Tibial nerve (tissue), 4 donors: ENCODE measurements around the gene NKX6-1.

Experiments
- EP300 ChIP-seq, 2 donors: sonication (generic); formaldehyde crosslinking; IDR thresholded peaks; one replicate each; pipeline ENCODE4 v1.6.1; 2017; ENCODE audit warnings: antibody characterized with exemption in 2 of 2, mild to moderate bottlenecking in 1 of 2
- POLR2A ChIP-seq, 2 donors: fragments of 450-650 bp; IDR thresholded peaks; one replicate each; pipeline ENCODE4 v1.6.1; 2017; ENCODE audit warnings: antibody characterized with exemption in 2 of 2, mild to moderate bottlenecking in 2 of 2, moderate library complexity in 2 of 2
- TF ChIP-seq, protein P1 (sequence below), 5 experiments: fragments of 200-600 bp in 3 of 5; fragments of 450-650 bp in 2 of 5; sonication (generic) in 3 of 5; IDR thresholded peaks; one replicate each; pipeline ENCODE4 v1.5.1; 2016 to 2019; ENCODE audit warnings: antibody characterized with exemption in 5 of 5, mild to moderate bottlenecking in 3 of 5, moderate library complexity in 2 of 5

DNA sequence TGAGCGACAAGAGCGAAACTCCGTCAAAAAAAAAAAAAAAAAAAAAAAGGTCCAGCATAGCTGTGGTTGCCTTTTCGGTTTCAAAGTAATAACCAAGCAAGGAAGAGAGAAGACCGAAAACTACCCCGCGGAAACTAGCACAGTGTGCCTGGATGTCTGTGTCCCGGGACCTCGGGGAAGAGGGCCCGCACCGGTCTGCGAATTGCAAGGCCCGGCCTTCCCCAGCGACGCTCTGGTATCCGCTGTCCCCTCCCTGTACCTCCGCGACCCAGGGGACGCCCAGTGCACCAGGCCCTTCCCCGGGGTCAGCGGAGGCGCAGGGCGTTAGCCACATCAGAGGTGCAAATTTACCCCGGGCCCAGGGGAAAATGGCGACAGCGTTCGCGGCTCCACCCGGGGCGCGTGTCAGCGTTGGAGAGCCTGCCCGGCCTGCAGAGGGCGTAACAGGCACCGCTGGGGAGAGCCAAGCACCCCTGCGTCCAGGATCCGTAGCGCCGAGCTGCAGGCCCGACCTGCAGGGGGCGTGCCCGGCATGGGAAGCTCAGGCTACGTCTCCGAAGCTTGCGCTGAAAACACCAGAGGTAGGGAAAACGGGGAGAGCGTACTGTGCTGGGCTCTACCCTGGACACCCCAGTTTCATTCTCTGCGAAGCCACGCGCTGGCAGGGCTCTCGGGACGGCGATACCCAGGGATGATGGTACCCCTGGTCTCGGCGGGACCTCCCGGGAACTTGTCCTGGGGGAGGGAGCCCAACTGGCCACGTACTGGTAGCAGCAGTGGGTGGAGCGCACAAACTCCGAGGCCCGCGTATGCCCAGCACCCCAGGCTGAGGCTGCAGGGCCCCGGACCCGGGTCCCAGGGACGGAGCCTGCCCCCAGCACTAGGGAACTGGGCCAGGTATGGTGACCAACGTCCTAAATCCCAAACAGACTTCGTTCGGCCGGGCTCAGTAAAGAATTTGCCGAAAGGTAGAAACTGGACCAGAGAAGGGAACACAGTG, 16.2 kb downstream of the NKX6-1 start:
- TF ChIP-seq, protein P1, sequence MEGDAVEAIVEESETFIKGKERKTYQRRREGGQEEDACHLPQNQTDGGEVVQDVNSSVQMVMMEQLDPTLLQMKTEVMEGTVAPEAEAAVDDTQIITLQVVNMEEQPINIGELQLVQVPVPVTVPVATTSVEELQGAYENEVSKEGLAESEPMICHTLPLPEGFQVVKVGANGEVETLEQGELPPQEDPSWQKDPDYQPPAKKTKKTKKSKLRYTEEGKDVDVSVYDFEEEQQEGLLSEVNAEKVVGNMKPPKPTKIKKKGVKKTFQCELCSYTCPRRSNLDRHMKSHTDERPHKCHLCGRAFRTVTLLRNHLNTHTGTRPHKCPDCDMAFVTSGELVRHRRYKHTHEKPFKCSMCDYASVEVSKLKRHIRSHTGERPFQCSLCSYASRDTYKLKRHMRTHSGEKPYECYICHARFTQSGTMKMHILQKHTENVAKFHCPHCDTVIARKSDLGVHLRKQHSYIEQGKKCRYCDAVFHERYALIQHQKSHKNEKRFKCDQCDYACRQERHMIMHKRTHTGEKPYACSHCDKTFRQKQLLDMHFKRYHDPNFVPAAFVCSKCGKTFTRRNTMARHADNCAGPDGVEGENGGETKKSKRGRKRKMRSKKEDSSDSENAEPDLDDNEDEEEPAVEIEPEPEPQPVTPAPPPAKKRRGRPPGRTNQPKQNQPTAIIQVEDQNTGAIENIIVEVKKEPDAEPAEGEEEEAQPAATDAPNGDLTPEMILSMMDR (IDR thresholded peaks at IDR 0.05), result peak in 2 of 5 experiments; percentile 14 to 19
- TF ChIP-seq POLR2A (IDR thresholded peaks at IDR 0.05), result no peak
- no peak for TF ChIP-seq EP300 (IDR thresholded peaks at IDR 0.05)
